Fibroblast of gingiva (primary cell): ENCODE results near the gene PIK3C2A.

Experiments
- DNase-seq: peaks from one replicate; pipeline ENCODE4 v3.0.0-alpha.2; 2011; ENCODE audit warnings: low read depth

PIK3C2A gene

DNA sequence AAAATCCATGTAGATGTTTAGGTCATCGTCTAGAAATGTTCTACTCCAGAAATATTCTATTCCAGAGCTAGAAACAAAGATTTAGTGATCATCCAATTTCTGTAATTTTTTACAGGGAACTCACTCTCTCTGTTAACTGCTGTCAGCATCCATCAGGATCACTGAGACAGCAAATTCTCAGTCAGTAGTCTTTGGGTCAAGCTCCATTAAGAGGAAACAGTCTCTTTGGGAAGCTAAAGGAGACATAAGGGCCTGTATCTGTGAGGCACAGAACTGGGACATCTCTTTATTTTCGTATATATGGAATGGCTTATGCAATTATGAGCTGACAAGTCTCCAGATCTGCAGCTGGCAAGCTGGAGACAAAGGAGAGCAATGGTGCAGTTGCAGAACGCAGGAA, 48.3 kb downstream of the PIK3C2A start:
- DNase-seq, result no peak
